GM23248 (cell line): ENCODE data around the gene BCL11B.

ENCODE experiments used
- EZH2 ChIP-seq: fragments of 200-600 bp; sonication (generic); IDR thresholded peaks from 2 replicates; pipeline ENCODE4 v1.6.1; 2018; ENCODE audit warnings: antibody characterized with exemption, mild to moderate bottlenecking; ENCODE audit not compliant: insufficient read depth, poor library complexity, severe bottlenecking
- EZH2phosphoT487 ChIP-seq: fragments of 200-600 bp; sonication (generic); IDR thresholded peaks from 2 replicates; pipeline ENCODE4 v1.6.1; 2018; ENCODE audit warnings: antibody characterized with exemption, moderate library complexity, mild to moderate bottlenecking, low read depth; ENCODE audit not compliant: insufficient read depth

DNA sequence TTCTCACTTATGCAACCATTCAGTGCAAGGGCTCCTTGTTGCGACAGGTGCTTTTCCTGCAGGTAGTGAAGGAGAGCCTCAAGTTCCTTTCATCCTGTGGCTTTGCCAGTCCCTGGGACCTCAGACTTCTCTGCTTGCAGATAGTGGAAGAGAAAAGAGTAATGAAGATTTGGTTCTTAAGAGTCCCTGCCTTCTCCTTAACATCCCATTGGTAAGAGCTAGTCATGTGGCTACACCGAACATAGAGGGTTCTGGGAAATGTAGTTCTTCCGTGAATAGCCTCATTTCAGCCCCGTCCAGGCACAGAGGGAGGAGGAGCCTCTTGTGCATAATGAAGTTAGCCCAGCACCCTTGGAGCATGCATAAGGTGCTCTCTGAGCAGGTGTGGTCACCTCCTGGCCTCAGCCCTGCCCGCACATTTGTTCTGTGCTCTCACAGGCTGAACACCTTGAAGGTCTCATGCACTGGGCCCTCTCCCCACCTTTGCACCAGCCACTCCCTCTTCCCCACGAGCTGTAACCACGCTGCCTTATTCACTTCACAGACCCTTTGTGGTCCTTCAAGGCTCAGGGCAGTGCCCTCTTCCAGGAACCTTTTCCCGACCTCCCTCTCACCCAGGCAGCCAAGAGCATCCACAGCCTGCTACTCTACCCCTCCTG, 134.0 kb downstream of the BCL11B start:
- no peak for TF ChIP-seq EZH2phosphoT487
- no peak for TF ChIP-seq EZH2
